OCI-LY1 (cell line): ENCODE measurements around the gene A2ML1.
"Not testable (repeated sequence)": the region's sequence is repeated elsewhere in the genome, so short reads cannot be mapped to it uniquely, and the experiment has no call there.

Experiments used
- H2AFZ ChIP-seq: fragments of 200-600 bp; sonication (generic), shearing (Covaris generic); 2 replicates; pipeline ENCODE4 v1.6.0; 2014; ENCODE audit warnings: antibody characterized with exemption, mild to moderate bottlenecking, low read length
- H3F3A ChIP-seq: fragments of 200-600 bp; sonication (generic), shearing (Covaris generic); 2 replicates; pipeline ENCODE4 v1.6.0; 2014; ENCODE audit warnings: mild to moderate bottlenecking, antibody characterized with exemption, low read length, moderate library complexity; ENCODE audit not compliant: insufficient read depth
- H3K27ac ChIP-seq: fragments of 200-600 bp; sonication (generic); 2 replicates; pipeline ENCODE4 v1.5.1; 2014; ENCODE audit warnings: low read length, mixed run types, mild to moderate bottlenecking, low read depth; ENCODE audit not compliant: poor library complexity, severe bottlenecking
- H3K27me3 ChIP-seq: fragments of 200-600 bp; sonication (generic); 2 replicates; pipeline ENCODE4 v1.6.0; 2014; ENCODE audit warnings: antibody characterized with exemption, mild to moderate bottlenecking, low read length, moderate library complexity; ENCODE audit not compliant: insufficient read depth
- H3K36me3 ChIP-seq: fragments of 200-600 bp; sonication (generic); 2 replicates; pipeline ENCODE4 v1.6.1; 2014; ENCODE audit warnings: mild to moderate bottlenecking, antibody characterized with exemption, low read length, moderate library complexity, mixed read lengths; ENCODE audit not compliant: insufficient read depth
- H3K4me1 ChIP-seq: fragments of 200-600 bp; sonication (generic); 2 replicates; pipeline ENCODE4 v1.5.1; 2014; ENCODE audit warnings: mild to moderate bottlenecking, low read length, moderate library complexity; ENCODE audit not compliant: insufficient read depth, severe bottlenecking
- H3K4me2 ChIP-seq: fragments of 200-600 bp; sonication (generic), shearing (Covaris generic); 2 replicates; pipeline ENCODE4 v1.6.1; 2014; ENCODE audit warnings: low read length
- H3K4me3 ChIP-seq: fragments of 200-600 bp; sonication (generic); 2 replicates; pipeline ENCODE4 v1.5.1; 2014; ENCODE audit warnings: low read length, low read depth, mild to moderate bottlenecking, mixed read lengths; ENCODE audit not compliant: poor library complexity, severe bottlenecking
- H3K79me2 ChIP-seq: fragments of 200-600 bp; shearing (Covaris generic); 2 replicates; pipeline ENCODE4 v1.6.1; 2016; ENCODE audit warnings: mixed run types, low read length, mixed read lengths; ENCODE audit not compliant: insufficient read depth
- H3K9ac ChIP-seq: fragments of 200-600 bp; sonication (generic), shearing (Covaris generic); 2 replicates; pipeline ENCODE4 v1.6.1; 2014; ENCODE audit warnings: mild to moderate bottlenecking, low read length, mixed read lengths
- H3K9me2 ChIP-seq: fragments of 200-600 bp; sonication (generic), shearing (Covaris generic); 2 replicates; pipeline ENCODE4 v1.6.1; 2014; ENCODE audit warnings: low read depth, mild to moderate bottlenecking, low read length, mixed read lengths
- H3K9me3 ChIP-seq: fragments of 200-600 bp; shearing (Covaris generic); 2 replicates; pipeline ENCODE4 v1.6.1; 2014; ENCODE audit warnings: low read length, mixed read lengths
- H4K20me1 ChIP-seq: fragments of 200-600 bp; sonication (generic), shearing (Covaris generic); 2 replicates; pipeline ENCODE4 v1.6.0; 2016; ENCODE audit warnings: mild to moderate bottlenecking, low read length; ENCODE audit not compliant: insufficient read depth
- CTCF ChIP-seq: fragments of 200-600 bp; sonication (generic), shearing (Covaris generic); IDR thresholded peaks from 2 replicates; pipeline ENCODE4 v1.5.1; 2017; ENCODE audit warnings: mild to moderate bottlenecking, antibody characterized with exemption, low read length, moderate library complexity, mixed read lengths
- EZH2 ChIP-seq: fragments of 200-600 bp; sonication (generic), shearing (Covaris generic); IDR thresholded peaks from 2 replicates; pipeline ENCODE4 v1.8.0; 2017; ENCODE audit warnings: borderline replicate concordance, mixed run types, mild to moderate bottlenecking, antibody characterized with exemption, low read length, moderate library complexity, mixed read lengths

A2ML1 gene

GRCh38 chr12:8917031-8917430 is 94.6 kb downstream of the A2ML1 start:
- H3K9ac ChIP-seq = no peak overlapping the region; the same call in 1 of the 2 replicates
- no peak overlapping the region for H2AFZ ChIP-seq
- TF ChIP-seq EZH2 (no peak), CTCF (no peak)
- H3K4me1 ChIP-seq = peaks cover 35% of the 10 kb centered on the region
- no peaks in the 10 kb centered on the region for H4K20me1 ChIP-seq
- H3K27ac ChIP-seq = no peak overlapping the region
- no peaks in the 10 kb centered on the region for H3K9me3 ChIP-seq
- H3K4me2 ChIP-seq = no peak overlapping the region
- no peaks in the 10 kb centered on the region for H3K9me2 ChIP-seq
- H3K79me2 ChIP-seq = 0 out of 2 replicates have a peak, but pooled peaks cover 6% of the 10 kb centered on the region
- H3K27me3 ChIP-seq = no peaks in the 10 kb centered on the region
- H3F3A ChIP-seq = peaks cover 7% of the 10 kb centered on the region; the same call in 1 of the 2 replicates
- peaks cover 19% of the 10 kb centered on the region; the same call in 1 of the 2 replicates for H3K36me3 ChIP-seq
- H3K4me3 ChIP-seq = no peak overlapping the region

GRCh38 chr12:8917751-8918150 is 95.3 kb downstream of the A2ML1 start:
- H3K27ac ChIP-seq = no peak overlapping the region
- 0 out of 2 replicates have a peak, but pooled peaks cover 6% of the 10 kb centered on the region for H3K79me2 ChIP-seq
- H3K4me3 ChIP-seq = no peak overlapping the region
- H3K9me2 ChIP-seq = no peaks in the 10 kb centered on the region
- peaks cover 25% of the 10 kb centered on the region; the same call in 1 of the 2 replicates for H3K36me3 ChIP-seq
- TF ChIP-seq CTCF (no peak), EZH2 (no peak)
- peaks cover 35% of the 10 kb centered on the region for H3K4me1 ChIP-seq
- no peak overlapping the region for H3K9ac ChIP-seq
- H3K9me3 ChIP-seq = no peaks in the 10 kb centered on the region
- peaks cover 7% of the 10 kb centered on the region; the same call in 1 of the 2 replicates for H3F3A ChIP-seq
- H4K20me1 ChIP-seq = no peaks in the 10 kb centered on the region
- no peaks in the 10 kb centered on the region for H3K27me3 ChIP-seq
- no peak overlapping the region for H2AFZ ChIP-seq
- H3K4me2 ChIP-seq = no peak overlapping the region

GRCh38 chr12:8919643-8920042 is 97.2 kb downstream of the A2ML1 start:
- H3K27ac ChIP-seq, H2AFZ ChIP-seq, H3K9me2 ChIP-seq, H3K9ac ChIP-seq, H3K9me3 ChIP-seq, H3K4me2 ChIP-seq, H3K4me3 ChIP-seq, H4K20me1 ChIP-seq, H3K27me3 ChIP-seq, H3K79me2 ChIP-seq, H3F3A ChIP-seq: not testable (repeated sequence)
- H3K4me1 ChIP-seq = peaks cover 20% of the 10 kb centered on the region
- peaks cover 32% of the 10 kb centered on the region; the same call in 1 of the 2 replicates for H3K36me3 ChIP-seq

- TF ChIP-seq EZH2 (no peak), CTCF (no peak)
- no peaks in the 10 kb centered on the region for H3K9me3 ChIP-seq
- no peaks in the 10 kb centered on the region for H3K9me2 ChIP-seq
- no peaks in the 10 kb centered on the region for H3K4me1 ChIP-seq
- no peak overlapping the region for H3K27ac ChIP-seq
- no peaks in the 10 kb centered on the region for H3K79me2 ChIP-seq
- no peak overlapping the region for H3K9ac ChIP-seq
- no peak overlapping the region for H3K4me2 ChIP-seq
- no peaks in the 10 kb centered on the region for H3K27me3 ChIP-seq
- no peak overlapping the region for H3K4me3 ChIP-seq
- H4K20me1 ChIP-seq = no peaks in the 10 kb centered on the region
- no peaks in the 10 kb centered on the region for H3F3A ChIP-seq
- H3K36me3 ChIP-seq = peaks cover 32% of the 10 kb centered on the region; the same call in 1 of the 2 replicates
- no peak overlapping the region for H2AFZ ChIP-seq
Observed at GRCh38 chr12:8922544-8922943, 100.1 kb downstream of the A2ML1 start.
